ENCODE data around the gene CEP78.

The CEP78 gene

DNA sequence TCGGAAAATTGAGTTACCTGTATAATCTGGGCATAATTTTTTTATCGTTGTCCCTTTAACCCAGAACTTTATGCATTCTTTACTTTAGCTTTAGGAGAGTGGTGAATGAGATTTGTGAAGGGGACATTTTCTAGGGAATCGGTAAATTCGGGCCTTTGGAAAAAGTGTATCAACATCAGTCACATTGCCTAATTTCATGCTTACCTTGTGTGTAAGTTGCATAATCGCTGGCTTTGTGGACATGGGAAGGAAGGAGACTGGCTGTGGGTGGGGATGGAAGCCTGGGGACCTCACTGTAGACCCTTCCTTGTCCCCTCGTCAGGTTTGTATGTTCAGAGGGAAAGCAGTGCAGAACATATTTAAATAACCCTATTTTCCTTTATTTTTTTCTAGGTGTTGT, 64.3 kb downstream of the CEP78 start:
- ATAC-seq (ENCODE audit: low read depth): no peak
- H3K4me3 ChIP-seq (ENCODE audit: severe bottlenecking): no peak overlapping the region
- no peaks in the 10 kb centered on the region for H3K9me3 ChIP-seq (ENCODE audit: severe bottlenecking)
- peaks cover 8% of the 10 kb centered on the region for H3K4me1 ChIP-seq (ENCODE audit: insufficient read depth, poor library complexity, severe bottlenecking)
- no peaks in the 10 kb centered on the region for H3K27me3 ChIP-seq (ENCODE audit: insufficient read depth, poor library complexity, severe bottlenecking)
- TF ChIP-seq, protein P1, sequence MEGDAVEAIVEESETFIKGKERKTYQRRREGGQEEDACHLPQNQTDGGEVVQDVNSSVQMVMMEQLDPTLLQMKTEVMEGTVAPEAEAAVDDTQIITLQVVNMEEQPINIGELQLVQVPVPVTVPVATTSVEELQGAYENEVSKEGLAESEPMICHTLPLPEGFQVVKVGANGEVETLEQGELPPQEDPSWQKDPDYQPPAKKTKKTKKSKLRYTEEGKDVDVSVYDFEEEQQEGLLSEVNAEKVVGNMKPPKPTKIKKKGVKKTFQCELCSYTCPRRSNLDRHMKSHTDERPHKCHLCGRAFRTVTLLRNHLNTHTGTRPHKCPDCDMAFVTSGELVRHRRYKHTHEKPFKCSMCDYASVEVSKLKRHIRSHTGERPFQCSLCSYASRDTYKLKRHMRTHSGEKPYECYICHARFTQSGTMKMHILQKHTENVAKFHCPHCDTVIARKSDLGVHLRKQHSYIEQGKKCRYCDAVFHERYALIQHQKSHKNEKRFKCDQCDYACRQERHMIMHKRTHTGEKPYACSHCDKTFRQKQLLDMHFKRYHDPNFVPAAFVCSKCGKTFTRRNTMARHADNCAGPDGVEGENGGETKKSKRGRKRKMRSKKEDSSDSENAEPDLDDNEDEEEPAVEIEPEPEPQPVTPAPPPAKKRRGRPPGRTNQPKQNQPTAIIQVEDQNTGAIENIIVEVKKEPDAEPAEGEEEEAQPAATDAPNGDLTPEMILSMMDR (IDR thresholded peaks at IDR 0.05; ENCODE audit: poor library complexity, severe bottlenecking): no peak
- H3K36me3 ChIP-seq (ENCODE audit: low read depth): peaks cover 74% of the 10 kb centered on the region
- no peak for DNase-seq (ENCODE audit: low spot score)
- no peak overlapping the region for H3K27ac ChIP-seq (ENCODE audit: poor library complexity, severe bottlenecking)

DNA sequence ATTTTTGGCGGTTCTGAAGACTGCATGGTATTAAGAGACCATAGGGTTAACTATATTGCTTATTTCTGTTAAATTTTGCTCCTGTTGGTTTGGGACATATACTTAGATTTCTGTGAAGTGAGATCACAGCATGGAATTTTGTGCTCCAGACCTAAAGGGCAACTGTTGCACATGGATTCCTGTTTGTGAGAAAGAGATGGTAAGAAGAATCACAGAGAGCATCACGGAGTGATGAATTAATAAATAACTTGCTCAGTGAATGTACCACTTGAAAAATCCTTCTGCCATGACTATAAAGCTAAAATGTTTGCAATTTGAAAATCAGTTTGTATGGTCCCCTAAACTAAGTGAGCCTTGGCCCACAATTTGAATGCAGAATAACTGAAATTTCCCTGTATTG, 65.6 kb downstream of the CEP78 start:
- TF ChIP-seq, protein P1 (IDR thresholded peaks at IDR 0.05; ENCODE audit: poor library complexity, severe bottlenecking): no peak
- no peak overlapping the region for H3K4me3 ChIP-seq (ENCODE audit: severe bottlenecking)
- no peaks in the 10 kb centered on the region for H3K27me3 ChIP-seq (ENCODE audit: insufficient read depth, poor library complexity, severe bottlenecking)
- H3K36me3 ChIP-seq (ENCODE audit: low read depth): peaks cover 86% of the 10 kb centered on the region
- H3K9me3 ChIP-seq (ENCODE audit: severe bottlenecking): no peaks in the 10 kb centered on the region
- DNase-seq (ENCODE audit: low spot score): no peak
- H3K27ac ChIP-seq (ENCODE audit: poor library complexity, severe bottlenecking): no peak overlapping the region
- ATAC-seq (ENCODE audit: low read depth): no peak
- peaks cover under 1% of the 10 kb centered on the region for H3K4me1 ChIP-seq (ENCODE audit: insufficient read depth, poor library complexity, severe bottlenecking)

DNA sequence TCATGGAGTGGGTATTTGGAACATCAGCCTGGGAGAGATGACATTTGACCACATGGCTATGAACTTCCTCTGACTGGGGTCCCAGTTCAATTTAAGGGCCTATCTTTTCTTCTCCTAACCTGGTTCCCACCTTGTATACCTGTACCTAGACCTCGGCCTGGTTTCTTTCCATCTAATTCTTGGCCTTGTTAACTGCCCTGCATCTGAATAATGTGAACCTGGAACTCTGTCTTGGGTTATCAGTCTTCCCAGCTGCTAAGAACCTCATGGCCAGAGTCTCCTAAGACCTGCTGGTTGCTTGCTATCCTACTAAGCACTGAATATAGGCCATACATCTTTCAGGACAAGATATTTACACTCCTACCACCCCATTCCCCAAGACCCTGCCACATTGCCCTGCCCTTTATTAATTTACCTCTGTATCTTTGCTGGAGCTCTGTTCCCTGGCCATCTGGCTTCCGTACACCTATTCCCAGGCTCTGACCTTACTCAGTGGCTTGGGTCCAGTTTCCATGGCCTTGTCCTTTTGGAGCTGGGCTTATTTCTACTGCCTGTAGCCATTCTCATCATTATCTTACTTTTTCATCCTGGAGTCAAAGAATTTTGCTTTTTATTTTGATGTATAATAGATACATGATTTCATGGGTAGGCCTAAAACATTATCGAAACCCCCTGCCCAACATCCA, 67.6 kb downstream of the CEP78 start:
- no peak overlapping the region for H3K4me3 ChIP-seq (ENCODE audit: severe bottlenecking)
- ATAC-seq (ENCODE audit: low read depth) (no peak), DNase-seq (ENCODE audit: low spot score) (no peak)
- TF ChIP-seq, protein P1 (IDR thresholded peaks at IDR 0.05; ENCODE audit: poor library complexity, severe bottlenecking): no peak
- no peaks in the 10 kb centered on the region for H3K4me1 ChIP-seq (ENCODE audit: insufficient read depth, poor library complexity, severe bottlenecking)
- no peaks in the 10 kb centered on the region for H3K9me3 ChIP-seq (ENCODE audit: severe bottlenecking)
- peaks cover 99% of the 10 kb centered on the region for H3K36me3 ChIP-seq (ENCODE audit: low read depth)
- H3K27ac ChIP-seq (ENCODE audit: poor library complexity, severe bottlenecking): no peak overlapping the region
- H3K27me3 ChIP-seq (ENCODE audit: insufficient read depth, poor library complexity, severe bottlenecking): no peaks in the 10 kb centered on the region

DNA sequence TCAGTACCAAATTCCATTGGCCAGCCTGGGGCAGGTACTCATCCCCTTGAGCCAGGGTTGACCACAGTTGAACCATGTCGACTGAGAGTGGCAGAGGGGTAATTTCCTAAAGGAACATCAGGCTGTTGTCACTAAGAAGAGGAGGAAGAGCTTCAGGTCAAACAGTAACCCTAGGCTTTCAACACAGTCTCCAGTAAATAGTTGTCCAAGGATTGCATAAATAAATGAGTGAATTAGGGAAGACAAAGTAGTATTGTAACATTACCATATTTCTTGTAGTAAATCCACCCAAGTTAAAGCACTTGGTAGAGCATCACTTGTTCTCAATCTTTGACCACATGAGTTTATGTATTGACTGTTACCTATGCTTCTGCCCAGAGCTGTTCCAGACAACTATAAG, 68.5 kb downstream of the CEP78 start:
- Histone ChIP-seq H3K27me3 (ENCODE audit: insufficient read depth, poor library complexity, severe bottlenecking) (no peaks in the 10 kb centered on the region), H3K4me3 (ENCODE audit: severe bottlenecking) (no peak overlapping the region), H3K27ac (ENCODE audit: poor library complexity, severe bottlenecking) (no peak overlapping the region), H3K4me1 (ENCODE audit: insufficient read depth, poor library complexity, severe bottlenecking) (no peaks in the 10 kb centered on the region), H3K36me3 (ENCODE audit: low read depth) (peaks cover 100% of the 10 kb centered on the region), H3K9me3 (ENCODE audit: severe bottlenecking) (no peaks in the 10 kb centered on the region)
- TF ChIP-seq, protein P1 (IDR thresholded peaks at IDR 0.05; ENCODE audit: poor library complexity, severe bottlenecking): no peak
- no peak for DNase-seq (ENCODE audit: low spot score)
- ATAC-seq (ENCODE audit: low read depth): no peak

Measured in RWPE2 (cell line).